Pons (tissue), 1 donor: ENCODE results near the gene CCSER2.
"Not testable (repeated sequence)": the region's sequence is repeated elsewhere in the genome, so short reads cannot be mapped to it uniquely, and the experiment has no call there.

Experiments used
- DNase-seq: peaks from one replicate; pipeline ENCODE4 v3.0.0-alpha.2; 2016; ENCODE audit warnings: low spot score

The CCSER2 gene

DNA sequence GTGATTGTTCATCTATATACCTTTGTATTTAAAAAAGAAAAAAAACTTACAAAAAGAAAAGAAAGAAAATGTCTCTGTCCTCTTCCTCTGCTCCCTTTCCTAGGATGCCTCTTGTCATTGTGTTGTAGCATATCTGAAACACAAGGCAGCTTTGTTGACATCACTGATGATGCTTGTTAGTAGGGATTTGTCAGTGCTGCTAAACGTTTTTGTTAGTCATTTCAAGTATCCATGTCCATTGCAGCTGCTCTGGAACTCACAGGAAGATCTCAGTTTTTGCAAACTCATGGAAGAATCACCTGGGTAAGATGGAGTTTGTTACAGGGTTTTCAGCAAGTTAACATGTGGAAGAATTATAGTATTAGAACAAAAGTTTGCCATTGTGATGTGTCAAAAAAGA, 123.6 kb downstream of the CCSER2 start:
- DNase-seq = peak; percentile 98

DNA sequence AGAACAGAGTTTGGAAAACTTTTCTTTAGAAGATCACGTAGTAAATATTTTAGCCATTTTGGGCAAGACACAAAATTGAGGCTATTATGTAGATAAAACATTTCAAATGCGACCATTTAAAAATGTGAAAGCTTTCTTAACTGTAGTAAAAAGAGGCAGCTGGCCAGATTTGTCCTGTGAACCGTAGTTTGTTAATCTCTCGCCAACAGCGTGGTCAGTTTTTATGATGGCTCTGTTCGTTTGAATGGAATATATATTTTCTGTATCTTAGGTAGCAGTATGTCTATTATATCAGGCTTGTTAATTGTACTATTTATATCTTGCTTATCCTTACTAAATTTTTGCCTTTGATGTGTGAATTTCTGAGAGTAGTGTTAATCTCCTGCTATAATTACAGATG, 124.9 kb downstream of the CCSER2 start:
- peak; percentile 46 for DNase-seq

DNA sequence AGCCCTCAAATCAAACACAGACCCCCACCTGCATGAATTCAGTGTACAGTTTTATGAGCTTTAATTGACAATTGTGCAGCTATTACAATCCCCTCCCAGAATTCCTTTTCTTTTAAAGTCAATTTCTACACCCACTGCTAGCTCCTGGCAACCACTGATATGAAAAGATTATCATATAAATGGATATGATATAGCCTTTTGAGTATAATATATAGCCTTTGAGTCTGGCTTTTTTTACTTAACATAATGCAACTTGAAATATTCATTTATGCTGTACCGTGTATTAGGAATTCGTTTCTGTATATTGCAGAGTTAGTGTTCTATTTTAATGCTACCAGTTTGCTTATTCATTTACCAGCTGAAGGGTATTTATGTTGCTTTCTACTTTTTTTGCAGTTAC, 127.7 kb downstream of the CCSER2 start:
- DNase-seq = no peak

DNA sequence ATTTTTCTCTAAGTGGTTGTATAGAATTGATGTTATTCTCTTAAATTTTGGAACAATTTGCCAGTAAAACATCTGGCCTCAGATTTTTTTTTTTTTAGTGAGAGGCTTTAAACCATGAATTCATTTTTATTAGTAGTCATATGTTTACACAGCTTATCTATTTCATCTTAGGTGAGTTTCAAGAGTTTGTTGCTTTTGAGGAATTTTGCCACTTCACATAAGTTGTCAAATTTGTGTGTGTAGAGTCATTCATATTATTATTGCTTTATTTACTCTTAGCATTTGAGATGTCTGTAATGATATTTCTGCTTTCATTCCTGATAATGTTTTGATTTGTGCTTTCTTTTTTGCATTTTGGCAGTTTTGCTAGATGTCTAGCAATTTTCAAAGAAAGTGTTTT, 132.1 kb downstream of the CCSER2 start:
- no peak for DNase-seq

DNA sequence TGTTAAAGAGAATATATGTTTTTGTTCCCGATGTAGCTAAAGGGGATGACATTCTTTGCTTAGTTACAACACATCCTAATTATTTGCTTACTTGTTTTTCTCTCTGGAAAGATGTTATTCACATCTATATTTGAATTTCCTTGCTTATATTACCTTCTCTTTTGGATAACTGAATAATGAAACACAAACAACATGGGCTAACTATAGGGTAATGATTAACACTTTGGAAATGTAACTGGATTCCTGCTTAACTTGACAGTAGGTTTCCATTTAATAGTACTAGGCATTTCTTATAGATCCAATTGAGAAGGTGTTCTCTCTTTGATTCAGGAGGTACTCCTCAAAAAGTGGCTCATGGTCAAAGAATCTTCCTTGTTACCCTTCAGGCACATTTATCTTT, 141.1 kb downstream of the CCSER2 start:
- no peak for DNase-seq

DNA sequence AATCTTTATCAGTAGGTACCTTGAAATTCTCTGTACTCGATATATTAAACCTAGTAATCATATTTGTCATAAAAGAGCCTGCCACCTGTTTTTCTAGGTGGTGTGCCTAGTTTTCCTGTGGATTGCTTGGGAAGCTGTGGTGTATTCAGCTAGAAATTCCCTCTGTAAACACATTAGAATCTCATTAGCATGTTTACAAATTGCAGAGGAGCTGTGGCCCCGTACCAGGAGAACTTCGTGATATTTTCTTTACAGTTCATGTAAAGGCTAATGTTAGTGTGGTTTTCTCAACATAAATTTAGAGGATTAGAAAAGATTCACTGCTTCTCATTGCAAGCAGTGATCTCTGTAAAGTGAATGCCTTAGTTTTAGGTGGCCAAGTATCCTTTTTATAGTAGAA, 144.7 kb downstream of the CCSER2 start:
- no peak for DNase-seq

DNA sequence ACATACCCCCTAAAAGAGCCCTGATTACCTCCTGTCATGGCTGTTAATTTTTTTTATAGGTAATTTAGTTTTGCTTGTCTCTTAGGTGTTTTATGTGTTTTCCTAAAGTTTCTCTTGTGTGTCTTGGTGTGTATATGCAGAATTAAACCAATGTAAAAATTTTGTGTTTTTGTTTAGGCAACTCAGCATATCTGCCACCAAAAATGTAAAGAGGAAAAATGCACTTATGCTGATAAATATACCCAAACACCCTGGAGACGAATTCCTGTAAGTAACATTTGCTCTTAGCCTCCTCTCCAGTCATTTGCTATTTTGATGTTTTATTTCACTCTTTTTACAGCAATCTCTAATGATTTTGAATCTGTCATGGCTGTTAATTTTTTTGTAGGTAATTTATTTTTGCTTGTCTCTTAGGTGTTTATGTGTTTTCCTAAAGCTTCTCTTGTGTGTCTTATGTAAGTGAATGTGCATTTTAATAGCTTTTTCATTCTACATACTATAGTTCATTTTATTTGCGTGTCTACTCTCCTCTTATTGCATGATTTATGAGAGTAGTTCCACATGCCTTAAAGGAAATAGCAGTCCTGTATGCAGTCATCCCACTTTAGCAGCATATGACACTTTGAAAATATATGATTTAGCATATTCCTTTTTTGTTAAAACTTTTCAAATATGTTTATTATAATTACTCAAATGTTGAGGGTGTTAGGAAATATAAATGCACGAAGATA, 149.2 kb downstream of the CCSER2 start:
- DNase-seq = no peak

DNA sequence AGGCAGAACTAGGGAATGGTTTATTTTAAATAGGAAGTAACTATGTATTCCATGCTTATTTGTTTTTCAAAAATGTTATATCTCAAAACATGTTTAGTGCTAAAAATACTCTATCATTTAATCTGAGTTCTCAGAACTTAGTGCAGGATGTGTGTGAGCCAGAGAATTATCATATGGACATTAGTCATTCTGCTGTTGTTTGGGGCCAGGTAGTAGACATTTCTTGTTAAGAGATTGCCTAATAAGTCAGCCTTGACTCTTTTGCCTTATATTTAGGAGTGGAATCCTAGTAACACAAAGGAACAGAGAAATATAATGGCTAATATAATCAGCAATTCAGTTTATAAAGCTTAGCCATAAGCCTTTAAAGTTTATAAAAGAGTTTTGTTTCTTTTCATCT, 149.8 kb downstream of the CCSER2 start:
- DNase-seq = no peak

DNA sequence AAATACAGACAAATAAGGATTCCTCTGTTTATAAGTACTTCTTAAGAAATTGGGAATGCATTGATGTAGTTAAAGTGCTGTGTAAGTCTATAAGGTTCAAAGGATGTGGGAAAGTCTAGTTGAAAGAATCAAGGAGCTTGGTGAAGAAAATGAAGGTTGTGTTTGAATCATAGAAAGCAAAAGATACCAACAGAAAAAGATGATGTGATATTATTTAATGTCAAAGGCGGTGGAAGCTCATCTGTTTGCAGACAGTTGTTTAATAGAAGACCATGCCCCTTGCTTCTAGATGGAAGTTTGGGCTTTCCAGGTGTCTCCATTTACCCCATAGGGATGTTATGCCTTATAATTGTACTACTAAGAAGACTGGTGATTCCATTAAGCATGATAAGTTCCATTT, 150.3 kb downstream of the CCSER2 start:
- DNase-seq = no peak

DNA sequence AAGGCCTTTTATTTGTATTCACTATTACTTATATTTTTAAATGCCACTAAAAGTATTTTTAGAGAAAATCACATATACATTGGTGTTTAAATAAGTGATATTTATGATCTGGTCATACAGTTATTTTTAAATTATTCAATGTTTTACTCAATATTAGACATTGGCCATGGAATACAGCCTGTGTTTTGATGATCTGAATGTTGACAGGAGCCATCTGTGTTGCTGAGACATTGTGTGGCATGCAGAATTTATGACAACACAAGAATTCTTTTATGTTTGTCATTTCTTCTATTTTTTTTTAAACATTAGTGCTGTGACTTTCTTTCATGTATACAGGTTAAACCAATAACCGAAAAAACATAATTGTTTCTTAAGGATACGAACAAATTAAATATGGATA, 156.2 kb downstream of the CCSER2 start:
- no peak for DNase-seq

DNA sequence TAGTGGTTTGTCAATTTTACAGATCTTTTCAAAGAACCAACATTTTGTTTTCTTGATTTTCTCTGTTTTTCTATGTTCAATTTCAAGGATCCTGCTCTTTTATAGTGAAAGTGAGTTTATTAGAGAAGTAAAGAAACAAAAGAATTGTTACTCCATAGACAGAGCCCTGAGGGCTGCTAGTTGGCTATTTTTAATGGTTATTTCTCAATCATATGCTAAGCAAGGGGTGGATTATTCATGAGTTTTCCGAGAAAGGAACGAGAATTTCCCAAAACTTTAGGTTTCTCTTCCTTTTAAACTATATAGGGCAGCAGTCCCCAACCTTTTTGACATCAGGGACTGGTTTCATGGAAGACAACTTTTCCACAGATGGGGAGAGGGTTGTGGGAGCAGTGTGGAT, 165.0 kb downstream of the CCSER2 start:
- DNase-seq = no peak

DNA sequence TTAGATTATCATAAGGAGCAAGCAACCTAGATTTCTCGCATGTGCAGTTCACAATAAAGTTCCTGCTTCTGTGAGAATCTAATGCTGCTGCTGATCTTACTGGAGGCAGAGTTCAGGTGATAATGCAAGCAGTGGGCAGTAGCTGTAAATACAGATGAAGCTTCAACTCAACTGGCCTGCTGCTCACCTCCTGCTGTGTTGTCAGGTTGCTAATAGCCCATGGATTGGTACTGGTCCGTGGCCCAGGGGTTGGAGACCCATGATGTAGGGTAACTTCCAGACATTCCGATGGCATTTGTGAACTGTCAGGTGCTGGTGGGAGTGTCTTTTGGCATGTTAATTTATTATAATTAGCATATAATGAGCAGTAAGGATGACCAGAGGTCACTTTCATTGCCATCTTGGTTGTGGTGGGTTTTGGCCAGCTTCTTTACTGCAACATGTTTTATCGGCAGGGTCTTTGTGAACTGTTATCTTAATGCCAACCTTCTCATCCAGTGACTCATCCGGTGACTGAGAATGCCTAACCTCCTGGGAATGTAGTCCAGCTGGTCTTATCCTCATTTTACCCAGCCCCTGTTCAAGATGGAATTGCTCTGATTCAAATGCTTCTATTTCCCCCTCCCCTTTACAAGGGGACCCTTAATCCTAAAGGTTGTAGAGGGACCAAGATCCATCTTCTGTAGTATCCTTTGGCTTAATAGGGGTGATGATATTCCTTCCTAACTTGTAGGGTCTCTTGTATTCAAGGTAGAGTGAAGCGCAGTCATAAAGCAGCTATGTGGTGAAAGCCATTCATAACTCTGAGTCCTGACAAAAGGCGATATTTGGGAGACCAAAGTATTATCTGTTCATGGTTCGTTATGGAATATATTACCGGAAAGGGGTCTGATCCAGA, 165.8 kb downstream of the CCSER2 start:
- DNase-seq = no peak

DNA sequence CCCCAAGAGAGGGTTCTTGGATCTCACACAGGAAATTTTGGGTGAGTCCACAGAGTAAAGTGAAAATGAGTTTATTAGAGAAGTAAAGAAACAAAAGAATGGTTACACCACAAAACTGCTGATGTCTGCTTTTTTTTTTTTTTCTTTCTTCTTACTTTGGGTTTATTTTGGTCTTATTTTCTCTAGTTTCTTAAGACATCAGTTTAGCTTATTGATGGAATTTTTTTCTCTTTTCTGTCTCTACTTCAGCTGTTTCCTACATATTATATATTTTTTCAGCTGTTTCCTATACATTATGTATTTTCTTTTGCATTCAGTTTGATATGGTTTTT, 166.4 kb downstream of the CCSER2 start:
- no peak for DNase-seq

DNA sequence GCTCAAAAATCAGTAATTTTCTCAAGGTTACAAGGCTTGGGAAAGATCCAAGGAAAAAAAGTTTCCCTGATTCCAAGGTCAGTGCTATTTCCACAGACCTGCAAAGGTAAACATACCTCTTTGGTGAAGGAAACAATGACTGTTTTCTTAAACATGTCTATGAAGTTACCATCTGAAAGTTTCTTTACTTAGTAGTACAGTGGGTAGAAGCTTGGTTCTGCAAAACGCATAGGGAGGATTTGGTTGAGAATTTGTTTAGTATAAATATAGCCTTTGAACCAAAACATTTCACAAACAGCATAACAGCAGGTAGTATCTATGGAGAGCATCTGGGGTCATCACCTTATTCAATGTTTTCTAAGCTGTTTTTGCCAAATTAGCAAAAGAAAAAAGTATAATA, 169.6 kb downstream of the CCSER2 start:
- no peak for DNase-seq

DNA sequence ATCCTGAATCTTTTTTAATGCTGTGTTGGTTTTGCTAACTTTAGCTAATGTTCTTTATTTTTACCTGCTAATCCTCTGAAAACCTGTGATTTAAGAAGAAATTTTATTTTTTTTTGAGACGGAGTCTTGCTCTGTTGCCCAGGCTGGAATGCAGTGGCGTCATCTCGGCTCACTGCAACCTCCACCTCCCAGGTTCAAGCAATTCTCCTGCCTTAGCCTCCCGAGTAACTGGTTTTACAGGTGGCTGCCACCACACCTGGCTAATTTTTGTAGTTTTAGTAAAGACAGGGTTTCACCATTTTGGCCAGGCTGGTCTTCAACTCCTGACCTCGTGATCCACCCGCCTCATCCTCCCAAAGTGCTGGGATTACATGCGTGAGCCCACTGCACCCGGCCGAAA, 170.7 kb downstream of the CCSER2 start:
- not testable (repeated sequence) for DNase-seq

DNA sequence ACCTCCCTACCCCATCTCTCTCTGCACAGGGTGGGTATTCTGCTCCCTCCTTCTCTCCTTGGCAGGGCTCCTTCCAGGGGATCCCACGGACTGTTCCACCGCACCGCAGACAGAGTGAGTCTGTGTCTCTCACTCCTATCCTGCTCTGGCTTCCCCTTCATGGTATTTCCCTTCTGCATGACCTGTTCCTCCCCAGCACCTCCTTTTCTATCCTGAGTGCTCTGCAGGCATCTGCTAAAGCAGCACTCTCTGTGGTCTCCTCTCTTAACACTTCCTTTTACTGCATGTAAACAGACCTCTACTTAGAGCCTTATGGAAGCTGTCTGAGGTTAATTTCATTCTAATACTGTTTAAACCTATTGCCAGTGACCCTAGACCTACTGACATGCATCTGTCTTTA, 171.5 kb downstream of the CCSER2 start:
- DNase-seq = no peak

DNA sequence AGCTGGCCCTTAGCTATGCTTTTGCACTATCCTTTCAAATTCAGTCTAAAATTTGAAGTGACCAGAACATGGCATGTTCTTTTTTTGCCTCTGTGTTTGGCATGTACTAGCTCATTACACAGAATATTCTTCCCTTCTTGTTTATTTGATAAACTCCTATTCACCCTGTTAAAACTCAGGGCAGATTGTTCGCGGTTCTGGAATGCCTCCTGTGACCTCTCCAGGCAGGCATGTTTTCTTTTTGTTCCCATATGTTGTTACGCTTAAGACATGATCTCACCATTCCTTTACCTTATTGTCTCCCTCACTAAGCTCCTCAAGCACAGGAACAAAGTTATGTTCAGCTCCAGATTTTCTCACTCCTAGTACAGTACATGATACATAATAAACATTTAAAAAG, 181.7 kb downstream of the CCSER2 start:
- no peak for DNase-seq

DNA sequence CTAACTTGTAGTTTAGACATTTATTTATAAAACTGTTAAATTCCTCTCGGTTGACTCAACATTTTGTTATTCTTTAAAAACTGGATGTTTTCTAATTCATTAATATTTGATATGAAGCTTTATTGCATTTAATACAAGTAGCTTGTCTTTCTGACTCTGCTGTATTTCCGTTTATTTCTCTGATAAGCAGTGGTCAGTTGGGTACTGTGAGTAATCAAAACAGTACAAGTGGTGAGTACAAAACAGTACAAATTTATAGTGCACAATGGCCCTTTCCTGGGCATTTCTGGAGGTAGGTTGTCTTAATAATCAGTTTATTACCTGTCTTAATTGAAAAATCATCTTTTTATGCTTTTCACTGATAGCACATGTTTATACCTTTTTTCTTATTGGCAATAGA, 182.7 kb downstream of the CCSER2 start:
- no peak for DNase-seq

DNA sequence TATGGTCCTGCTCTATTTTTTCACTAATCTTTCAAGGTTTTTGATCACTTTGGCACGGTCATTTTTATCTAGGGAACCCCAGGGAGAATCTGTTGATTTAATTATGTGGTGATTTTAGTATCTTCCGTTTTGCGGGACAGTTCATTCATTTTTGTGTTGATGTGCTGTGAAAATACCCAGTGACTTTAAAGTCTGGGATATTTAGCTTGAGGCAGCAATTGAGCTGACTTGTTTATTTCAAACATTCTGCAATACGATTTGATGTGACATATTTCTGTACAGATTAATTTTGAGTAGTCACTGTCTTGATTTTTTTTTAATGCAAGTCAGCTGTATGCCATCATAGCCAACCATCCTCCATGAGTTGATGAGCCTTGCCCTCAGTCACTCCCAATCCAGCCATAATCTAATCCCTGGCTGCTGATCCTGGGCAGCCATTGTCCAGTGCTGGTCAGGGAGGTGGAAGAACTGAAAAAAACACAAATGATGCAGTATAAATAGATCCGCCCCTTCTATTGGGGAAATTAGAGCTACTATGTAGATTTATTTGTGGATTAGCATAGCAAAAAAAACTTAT, 183.4 kb downstream of the CCSER2 start:
- DNase-seq = no peak

DNA sequence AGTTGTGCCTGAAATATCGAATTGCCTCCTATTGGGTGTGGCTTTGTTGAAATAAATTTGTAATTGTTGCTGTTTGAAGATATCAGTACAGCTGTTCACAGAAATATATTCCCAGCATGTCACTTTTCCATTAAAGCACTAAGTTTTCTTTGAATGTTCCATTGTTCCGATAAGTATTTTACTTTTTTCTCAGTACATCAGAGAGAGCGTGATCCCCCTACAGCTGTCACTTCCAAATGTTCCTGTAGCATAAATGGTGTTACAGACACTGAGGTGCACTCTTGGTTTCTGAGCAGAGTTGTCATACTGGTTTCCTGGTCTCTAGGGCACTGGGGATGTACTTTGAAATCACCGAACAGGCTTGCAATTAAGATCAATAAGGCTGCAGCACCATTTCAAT, 189.2 kb downstream of the CCSER2 start:
- no peak for DNase-seq

DNA sequence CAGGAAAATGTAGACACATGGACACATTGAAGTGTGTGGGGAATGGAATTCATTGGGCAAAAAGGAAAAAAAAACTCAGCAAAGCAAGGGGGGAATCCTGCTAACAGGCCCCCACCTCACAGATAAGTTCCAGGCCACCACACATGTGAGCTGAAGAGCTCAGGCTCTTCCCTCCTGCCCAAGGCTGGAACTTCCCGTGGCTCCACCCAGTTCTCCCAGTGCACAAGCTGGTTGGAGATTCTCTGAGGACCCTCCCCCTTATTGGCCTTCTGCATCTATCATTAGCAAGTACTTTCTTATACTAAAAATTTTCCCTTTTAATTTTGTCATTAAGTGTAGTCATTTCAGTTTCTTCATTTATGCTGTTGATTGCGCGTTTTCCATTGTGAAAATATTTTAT, 190.8 kb downstream of the CCSER2 start:
- no peak for DNase-seq

DNA sequence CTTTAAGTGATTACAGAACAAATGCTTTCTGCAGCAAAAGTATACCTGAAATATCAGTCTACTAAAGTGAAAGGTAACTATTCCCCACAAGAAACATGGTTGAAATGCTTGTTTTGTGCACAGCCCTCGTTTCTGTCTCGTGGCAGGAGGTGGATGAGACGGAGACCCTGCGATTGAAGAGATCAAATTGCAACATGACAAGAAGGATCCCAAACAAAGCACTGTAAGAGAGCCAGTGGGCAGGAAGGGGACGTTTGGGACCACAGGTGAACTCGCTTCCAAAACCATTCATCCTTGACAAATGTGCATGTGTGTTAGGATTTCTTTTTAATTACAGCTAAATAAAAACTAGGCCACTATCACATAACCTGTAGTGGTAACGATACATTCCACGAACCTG, 192.6 kb downstream of the CCSER2 start:
- no peak for DNase-seq

DNA sequence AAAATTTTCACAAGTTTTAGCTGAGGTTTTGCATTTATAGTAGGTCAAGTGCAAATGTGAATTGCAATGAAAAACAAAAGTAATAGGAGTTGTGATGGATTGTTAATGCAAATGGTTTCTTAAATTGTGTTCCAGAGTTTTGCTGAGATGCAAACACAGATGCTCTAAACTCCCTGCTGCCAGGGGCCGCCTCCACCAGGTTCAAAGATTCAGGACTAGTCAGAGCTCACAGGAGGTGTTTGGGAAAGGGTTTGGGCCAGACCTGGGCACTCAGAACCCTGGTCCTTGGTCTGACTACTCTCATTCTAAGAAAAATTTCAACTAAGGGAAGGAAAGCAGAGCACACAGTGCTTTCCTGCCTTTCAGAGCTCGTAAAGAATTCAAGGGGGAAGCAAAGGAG, 193.1 kb downstream of the CCSER2 start:
- no peak for DNase-seq
